K562 (cell line): ENCODE measurements around the gene ZNF140. TPM values are rescaled to one million over a fixed set of nuclear protein-coding genes. Genes with fewer than 3 reads are reported as not detected.

Source experiments
- ATF3 ChIP-seq, 2 experiments: fragments of 450-650 bp in 1 of 2; sonication (generic) in 1 of 2; formaldehyde crosslinking in 1 of 2; IDR thresholded peaks in 1 of 2; conservative IDR thresholded peaks in 1 of 2; 2 replicates each; pipeline versions ENCODE4 v1.6.1 to v1.8.1; 2016 to 2023; ENCODE audit warnings: mild to moderate bottlenecking in 2 of 2, moderate library complexity in 2 of 2, inconsistent platforms in 1 of 2, missing genetic modification reagents in 1 of 2
- BRD4 ChIP-seq: fragments of 200-600 bp; sonication (generic); IDR thresholded peaks from 2 replicates; pipeline ENCODE4 v1.6.1; 2017; ENCODE audit warnings: inconsistent platforms
- CEBPG ChIP-seq, 3 experiments: fragments of 200-800 bp in 1 of 3; sonication (Bioruptor generic) in 1 of 3; sonication (generic) in 1 of 3; formaldehyde crosslinking in 1 of 3; IDR thresholded peaks in 2 of 3; conservative IDR thresholded peaks in 1 of 3; 2 replicates each; pipeline versions ENCODE4 v1.6.1 to v1.8.0; 2016 to 2022; ENCODE audit warnings: missing compliant biosample characterization in 2 of 3, missing genetic modification characterization in 2 of 3, mild to moderate bottlenecking in 1 of 3, missing genetic modification reagents in 1 of 3
- CXXC5 ChIP-seq: fragments of 250-450 bp; sonication (Bioruptor Pico); IDR thresholded peaks from 2 replicates; pipeline ENCODE4 v1.8.0; 2022; ENCODE audit warnings: inconsistent platforms, mild to moderate bottlenecking, moderate library complexity
- DACH1 ChIP-seq: fragments of 450-650 bp; IDR thresholded peaks from 2 replicates; pipeline ENCODE4 v1.6.1; 2018; ENCODE audit not compliant: partially characterized antibody
- FUS ChIP-seq: fragments of 200-400 bp; formaldehyde crosslinking; optimal IDR thresholded peaks from 2 replicates; pipeline ENCODE3; 2017; ENCODE audit warnings: low read depth, low read length
- HMG20A ChIP-seq: fragments of 450-650 bp; formaldehyde crosslinking; conservative IDR thresholded peaks from 2 replicates; pipeline ENCODE4 v1.4.0; 2020; ENCODE audit warnings: mild to moderate bottlenecking, mixed read lengths
- HNRNPUL1 ChIP-seq: fragments of 200-400 bp; formaldehyde crosslinking; IDR thresholded peaks from 2 replicates; pipeline ENCODE4 v1.6.1; 2017; ENCODE audit warnings: low read length
- HSF4 ChIP-seq: fragments of 250-450 bp; sonication (Bioruptor Pico); IDR thresholded peaks from 2 replicates; pipeline ENCODE4 v2.1.2; 2022; ENCODE audit warnings: mild to moderate bottlenecking, moderate library complexity, borderline replicate concordance
- LCOR ChIP-seq: sonication (generic); formaldehyde crosslinking; IDR thresholded peaks from 2 replicates; pipeline ENCODE4 v1.8.0; 2022; ENCODE audit warnings: mild to moderate bottlenecking, missing genetic modification reagents
- MNT ChIP-seq, 2 experiments: fragments of 450-650 bp; conservative IDR thresholded peaks; 2 replicates each; pipeline ENCODE4 v1.6.1; 2017; ENCODE audit warnings: mild to moderate bottlenecking in 2 of 2, moderate library complexity in 2 of 2
- NFATC3 ChIP-seq: fragments of 450-650 bp; IDR thresholded peaks from 2 replicates; pipeline ENCODE4 v1.6.1; 2017; ENCODE audit warnings: mild to moderate bottlenecking
- NFIC ChIP-seq: fragments of 450-650 bp; IDR thresholded peaks from 2 replicates; pipeline ENCODE4 v1.6.1; 2017; ENCODE audit warnings: mild to moderate bottlenecking, inconsistent platforms
- PHF21A ChIP-seq: fragments of 450-650 bp; IDR thresholded peaks from 2 replicates; pipeline ENCODE4 v1.6.1; 2017; ENCODE audit warnings: low read depth, borderline replicate concordance
- PML ChIP-seq: IDR thresholded peaks from 2 replicates; pipeline ENCODE4 v1.6.1; 2012; ENCODE audit warnings: low read length, inconsistent platforms
- RAD51 ChIP-seq: fragments of 450-650 bp; IDR thresholded peaks from 2 replicates; pipeline ENCODE4 v1.7.1; 2016; ENCODE audit warnings: low read depth, mild to moderate bottlenecking, borderline replicate concordance
- RBM15 ChIP-seq: fragments of 200-400 bp; formaldehyde crosslinking; IDR thresholded peaks from 2 replicates; pipeline ENCODE4 v1.6.1; 2018; ENCODE audit warnings: mild to moderate bottlenecking, low read length, moderate library complexity; ENCODE audit not compliant: insufficient read depth
- SAFB2 ChIP-seq: fragments of 200-400 bp; formaldehyde crosslinking; IDR thresholded peaks from 2 replicates; pipeline ENCODE4 v1.6.1; 2018; ENCODE audit warnings: borderline replicate concordance, low read length, low read depth, moderate library complexity; ENCODE audit not compliant: severe bottlenecking
- SMARCA4 ChIP-seq: fragments of 450-650 bp; IDR thresholded peaks from 2 replicates; pipeline ENCODE4 v1.6.1; 2016
- SMARCB1 ChIP-seq: IDR thresholded peaks from 2 replicates; pipeline ENCODE4 v1.6.1; 2011; ENCODE audit warnings: improper control_type of control experiment, low read depth; ENCODE audit not compliant: insufficient read length
- SP1 ChIP-seq: sonication (generic); formaldehyde crosslinking; IDR thresholded peaks from 2 replicates; pipeline ENCODE4 v1.8.1; 2022; ENCODE audit warnings: mild to moderate bottlenecking, missing genetic modification reagents
- STAT5A ChIP-seq: IDR thresholded peaks from 2 replicates; pipeline ENCODE4 v1.6.1; 2012; ENCODE audit warnings: low read length, inconsistent platforms, borderline replicate concordance
- TAL1 ChIP-seq: fragments of 450-650 bp; IDR thresholded peaks from 2 replicates; pipeline ENCODE4 v1.6.1; 2016; ENCODE audit warnings: mild to moderate bottlenecking
- THRAP3 ChIP-seq: fragments of 450-650 bp; IDR thresholded peaks from 2 replicates; pipeline ENCODE4 v1.6.1; 2016; ENCODE audit warnings: mild to moderate bottlenecking, inconsistent platforms, borderline replicate concordance
- ZNF124 ChIP-seq: sonication (generic); formaldehyde crosslinking; IDR thresholded peaks from 2 replicates; pipeline ENCODE4 v1.8.1; 2022; ENCODE audit warnings: missing genetic modification reagents
- ZNF263 ChIP-seq: sonication (generic); formaldehyde crosslinking; IDR thresholded peaks from 2 replicates; pipeline ENCODE4 v1.8.0; 2022; ENCODE audit warnings: mild to moderate bottlenecking, missing genetic modification reagents, borderline replicate concordance
- ZNF436 ChIP-seq: fragments of 250-450, 450-650 bp; sonication (Bioruptor Pico); formaldehyde crosslinking; IDR thresholded peaks from 2 replicates; pipeline ENCODE4 v1.7.0; 2020; ENCODE audit warnings: mild to moderate bottlenecking
- ZNF589 ChIP-seq: fragments of 200-800 bp; sonication (Bioruptor generic); IDR thresholded peaks from 2 replicates; pipeline ENCODE4 v1.6.1; 2016; ENCODE audit warnings: low read depth, missing genetic modification characterization, missing compliant biosample characterization
- ZNF696 ChIP-seq: fragments of 250-450 bp; sonication (Bioruptor Pico); conservative IDR thresholded peaks from 2 replicates; pipeline ENCODE4 v1.4.0; 2020; ENCODE audit warnings: mild to moderate bottlenecking, moderate library complexity
- ZNF76 ChIP-seq: fragments of 250-450 bp; sonication (Bioruptor Pico); IDR thresholded peaks from 2 replicates; pipeline ENCODE4 v1.4.0; 2020; ENCODE audit warnings: mild to moderate bottlenecking, moderate library complexity, borderline replicate concordance
- polyA plus RNA-seq, 8 experiments: library from polyadenylated mRNA; depleted of rRNA in 4 of 8; stranded (reverse) in 5 of 8; unstranded in 3 of 8; fragments of >200 nt; fragmentation: Nextera tagmentation in 2 of 8; fragmentation: Illumina TruSeq in 1 of 8; extraction: Ambion mirVana in 2 of 8; extraction: Trizol in 1 of 8; gene quantifications; 2 replicates each; pipeline versions ENCODE4 v1.2.1 to v1.2.3, GENCODE V29; 2011 to 2014; ENCODE audit warnings: inconsistent platforms in 1 of 8, missing spikeins in 1 of 8
- total RNA-seq, 7 experiments: library from RNA; depleted of rRNA in 6 of 7; stranded (reverse); fragments of >200 nt in 6 of 7; fragmentation: Illumina TruSeq in 2 of 7; extraction: Trizol in 2 of 7; gene quantifications; 2 replicates each; pipeline versions ENCODE4 v1.2.1 to v1.2.3, GENCODE V29; 2011 to 2021; ENCODE audit warnings: low replicate concordance in 1 of 7

ZNF140 gene
- total and polyA plus RNA-seq, 9 of the 15 experiments (the other 6 are each of a cell fraction or from before 2014, with no cell fraction given): 1.6 to 10.9 (median 5.3) TPM

- TF ChIP-seq THRAP3 (no peak), HSF4 (CRISPR knock-in tag) (no peak), CXXC5 (CRISPR knock-in tag) (peak; percentile 35; the same call in 1 of the 2 replicates), STAT5A (peak; percentile 57; the same call in 1 of the 2 replicates), SMARCB1 (no peak), ZNF589 (0 out of 2 replicates have a peak, but pooled peaks have one; percentile 53), FUS (no peak), ZNF124 (no peak), BRD4 (no peak), SAFB2 (no peak), SMARCA4 (0 out of 2 replicates have a peak, but pooled peaks have one; percentile 34), MNT (conservative IDR thresholded peaks at IDR 0.05) (peak in 1 of 2 experiments; percentile 41; a peak in 1 of 4 replicates), TAL1 (peak; percentile 92), SP1 (CRISPR knock-in tag) (no peak), PHF21A (no peak), ZNF696 (no peak), PML (peak; percentile 56; the same call in 1 of the 2 replicates), ZNF436 (CRISPR knock-in tag) (no peak), ATF3 (IDR thresholded peaks at IDR 0.05) (peak; percentile 13; the same call in 1 of the 2 replicates), ATF3 (CRISPR knock-in tag; conservative IDR thresholded peaks at IDR 0.05) (no peak; the same call in 1 of the 2 replicates), ZNF263 (CRISPR knock-in tag) (no peak), CEBPG (CRISPR knock-in tag; IDR thresholded peaks at IDR 0.05) (no peak), CEBPG (tag; conservative IDR thresholded peaks at IDR 0.05 in 1 of 2, IDR thresholded peaks at IDR 0.05 in 1 of 2) (no peak), DACH1 (no peak), NFATC3 (no peak), NFIC (peak; percentile 72), RBM15 (no peak), RAD51 (no peak), HNRNPUL1 (no peak), HMG20A (CRISPR knock-in tag) (no peak), LCOR (CRISPR knock-in tag) (peak; percentile 50; the same call in 1 of the 2 replicates), ZNF76 (no peak)
These were observed 55.0 kb downstream of the ZNF140 start (continued) for GRCh38 chr12:133135747-133136146.
